ENCODE results near the gene CCZ1. TPM values are rescaled to one million over a fixed set of nuclear protein-coding genes. Genes with fewer than 3 reads are reported as not detected.

Gene CCZ1
- total and polyA plus RNA-seq, 9 of the 15 experiments (the other 6 are each of a cell fraction or from before 2014, with no cell fraction given), result 34.5 to 94.6 (median 78.1) TPM

GRCh38 chr7:5854738-5855137 is 43.8 kb upstream of the CCZ1 start:
- H2AFZ ChIP-seq (ENCODE audit: low read depth, low read length), result no peak overlapping the region
- intact Hi-C loops (cut with micrococcal nuclease), result loop anchor here (10.0 kb wide), 1 partner anchor 580 kb away; no protein-coding TSS in a partner anchor
- ATAC-seq (no peak), FAIRE-seq (peak; percentile 69), DNase-seq (ENCODE audit: extremely low read depth in 1 of 4, low spot score in 3 of 4) (no peak)
- WGBS (ENCODE audit: insufficient coverage, low coverage, missing lambda C conversion rate), result 3% methylated on average over 8 of the region's 8 CpGs
- no peaks in the 10 kb centered on the region for H3K79me2 ChIP-seq (ENCODE audit: control insufficient read depth, insufficient read depth, low read length)
- no peak overlapping the region for H3K9ac ChIP-seq (ENCODE audit: insufficient read depth in 1 of 2, low read depth in 2 of 2, low read length in 2 of 2)
- no peaks in the 10 kb centered on the region for H4K20me1 ChIP-seq (replicated peaks; ENCODE audit: control insufficient read depth, insufficient read depth, low read length)
- H3K27ac ChIP-seq (ENCODE audit: extremely low read depth, low read depth, low read length), result no peak overlapping the region
- ChIA-PET POLR2A (interaction anchor here (0.6 to 1.2 kb wide), 3 partner anchors 11 to 273 kb away, joined by 3 to 4 read pairs (median 3); no protein-coding TSS in a partner anchor), CTCF (ENCODE audit: low intra/inter-chr PET ratio) (interaction anchor here (0.6 kb wide), 1 partner anchor 28 kb away, joined by 3 read pairs; no protein-coding TSS in a partner anchor)
- no peaks in the 10 kb centered on the region; a peak in 2 of 5 replicates for H3K4me1 ChIP-seq (replicated peaks in 1 of 2; ENCODE audit: control insufficient read depth in 2 of 2, insufficient read depth in 2 of 2, low read length in 2 of 2)
- TF ChIP-seq PKNOX1 (IDR thresholded peaks at IDR 0.05), result 0 out of 2 replicates have a peak, but pooled peaks have one; percentile 17
- no peak for TF ChIP-seq FOXK2 (conservative IDR thresholded peaks at IDR 0.05 in 1 of 2, IDR thresholded peaks at IDR 0.05 in 1 of 2; ENCODE audit: low read depth in 2 of 2)
- TF ChIP-seq PBX2 (CRISPR knock-in tag; IDR thresholded peaks at IDR 0.05; ENCODE audit: low read depth), result no peak
- 0 out of 2 replicates have a peak, but pooled peaks have one; percentile 11 for TF ChIP-seq PBX2 (tag; conservative IDR thresholded peaks at IDR 0.05; ENCODE audit: low read depth)
- TF ChIP-seq MEIS2 (IDR thresholded peaks at IDR 0.05; ENCODE audit: partially characterized antibody), result peak; percentile 52
- no peaks in the 10 kb centered on the region for H3K9me3 ChIP-seq (replicated peaks; ENCODE audit: control insufficient read depth, insufficient read depth, low read depth, low read length)
- no peaks in the 10 kb centered on the region for H3K9me1 ChIP-seq (ENCODE audit: control insufficient read depth, insufficient read depth, low read length)
- H3K4me3 ChIP-seq, result no peak overlapping the region
- H3K4me2 ChIP-seq (ENCODE audit: insufficient read depth, low read length), result no peak overlapping the region
- H3K27me3 ChIP-seq (ENCODE audit: control insufficient read depth in 2 of 2, insufficient read depth in 2 of 2, low read length in 2 of 2), result peaks cover 4 to 10% of the 10 kb centered on the region in 2 experiments; a peak in 1 of 5 replicates
- in situ Hi-C loops (cut with MboI), result loop anchor here (5.0 to 25.0 kb wide), 3 partner anchors 133 to 668 kb away; no protein-coding TSS in a partner anchor
- no TSS peak for BruUV-seq (replicated peaks)
- no peaks in the 10 kb centered on the region for H3K36me3 ChIP-seq (ENCODE audit: control insufficient read depth, insufficient read depth, low read length)

All from K562 (cell line).